Prostate gland (tissue), 2 donors: ENCODE data around the gene NUDT8. TPM values are rescaled to one million over a fixed set of nuclear protein-coding genes. Genes with fewer than 3 reads are reported as not detected.
"Not testable (repeated sequence)": the region's sequence is repeated elsewhere in the genome, so short reads cannot be mapped to it uniquely, and the experiment has no call there.

Experiments
- DNase-seq: peaks from one replicate; pipeline ENCODE4 v3.0.0-alpha.2; 2019; ENCODE audit warnings: low spot score
- H3K27ac ChIP-seq, 2 donors: fragments of 200-600 bp; sonication (generic); 2 replicates each; pipeline ENCODE4 v1.5.1; 2017 to 2019
- H3K27me3 ChIP-seq: fragments of 200-600 bp; sonication (generic); replicated peaks from 2 replicates; pipeline ENCODE4 v1.5.1; 2019; ENCODE audit not compliant: insufficient read depth
- H3K36me3 ChIP-seq, 2 donors: fragments of 200-600 bp; sonication (generic); 1 replicate in 1 of 2; 2 replicates in 1 of 2; pipeline versions ENCODE4 v1.5.1 to v1.8.1; 2017 to 2019
- H3K4me1 ChIP-seq: fragments of 200-600 bp; sonication (generic); replicated peaks from 2 replicates; pipeline ENCODE4 v1.5.1; 2019
- H3K4me3 ChIP-seq, 2 donors: fragments of 200-600 bp; sonication (generic); 2 replicates each; pipeline ENCODE4 v1.5.1; 2017 to 2019
- H3K9me3 ChIP-seq: fragments of 200-600 bp; sonication (generic); 2 replicates; pipeline ENCODE4 v1.5.1; 2017
- POLR2A ChIP-seq: fragments of 450-650 bp; IDR thresholded peaks from one replicate; pipeline ENCODE4 v1.6.1; 2016; ENCODE audit warnings: antibody characterized with exemption, mild to moderate bottlenecking
- POLR2AphosphoS5 ChIP-seq: sonication (generic); formaldehyde crosslinking; IDR thresholded peaks from one replicate; pipeline ENCODE4 v1.6.1; 2017; ENCODE audit warnings: antibody characterized with exemption
- WGBS: methylation state at CpG from one replicate; pipeline ENCODE4 v1.1.5; 2018; 5-methylcytosine and 5-hydroxymethylcytosine counted together
- intact Hi-C: fragments of 100-400 bp; cut with DNase I; formaldehyde crosslinking; loops from one replicate; pipeline ENCODE4 v1.14.2; 2022
- total RNA-seq, 2 donors: library from RNA; depleted of rRNA; stranded (reverse); fragments of >200 nt; gene quantifications; one replicate each; pipeline ENCODE4 v1.1.0, GENCODE V29; 2016
- TF ChIP-seq, protein P1 (sequence below), 4 experiments: fragments of 200-600 bp in 2 of 4; fragments of 450-650 bp in 2 of 4; sonication (generic) in 2 of 4; IDR thresholded peaks; 1 replicate in 3 of 4; 2 replicates in 1 of 4; pipeline ENCODE4 v1.5.1; 2016 to 2019; ENCODE audit warnings: antibody characterized with exemption in 4 of 4, mild to moderate bottlenecking in 2 of 4, moderate library complexity in 2 of 4

The NUDT8 gene
- total RNA-seq, 2 donors from 2014 or later = 7.2 to 29.2 TPM

DNA sequence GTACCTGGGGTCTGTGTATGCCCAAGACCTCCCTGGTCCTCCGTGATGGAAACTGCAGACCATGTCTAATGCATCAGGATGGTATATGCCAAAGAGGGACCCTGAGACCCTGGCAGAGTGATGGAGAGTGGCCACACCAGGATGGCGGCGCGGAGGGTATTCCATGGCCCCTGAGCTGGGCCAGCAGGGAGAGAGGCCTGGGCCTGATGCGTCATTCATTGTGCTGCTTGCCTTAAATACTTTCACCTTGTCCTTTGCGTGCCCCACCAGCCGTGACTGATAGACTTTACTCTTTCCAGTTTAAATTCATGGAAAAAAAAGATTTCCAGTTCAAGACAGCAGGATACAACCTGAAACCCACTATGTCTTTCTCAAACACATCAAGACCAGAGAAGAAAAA is 28.6 kb downstream of the NUDT8 start:
- intact Hi-C loops = no loop called here
- no peak for TF ChIP-seq POLR2A
- TF ChIP-seq, protein P1, sequence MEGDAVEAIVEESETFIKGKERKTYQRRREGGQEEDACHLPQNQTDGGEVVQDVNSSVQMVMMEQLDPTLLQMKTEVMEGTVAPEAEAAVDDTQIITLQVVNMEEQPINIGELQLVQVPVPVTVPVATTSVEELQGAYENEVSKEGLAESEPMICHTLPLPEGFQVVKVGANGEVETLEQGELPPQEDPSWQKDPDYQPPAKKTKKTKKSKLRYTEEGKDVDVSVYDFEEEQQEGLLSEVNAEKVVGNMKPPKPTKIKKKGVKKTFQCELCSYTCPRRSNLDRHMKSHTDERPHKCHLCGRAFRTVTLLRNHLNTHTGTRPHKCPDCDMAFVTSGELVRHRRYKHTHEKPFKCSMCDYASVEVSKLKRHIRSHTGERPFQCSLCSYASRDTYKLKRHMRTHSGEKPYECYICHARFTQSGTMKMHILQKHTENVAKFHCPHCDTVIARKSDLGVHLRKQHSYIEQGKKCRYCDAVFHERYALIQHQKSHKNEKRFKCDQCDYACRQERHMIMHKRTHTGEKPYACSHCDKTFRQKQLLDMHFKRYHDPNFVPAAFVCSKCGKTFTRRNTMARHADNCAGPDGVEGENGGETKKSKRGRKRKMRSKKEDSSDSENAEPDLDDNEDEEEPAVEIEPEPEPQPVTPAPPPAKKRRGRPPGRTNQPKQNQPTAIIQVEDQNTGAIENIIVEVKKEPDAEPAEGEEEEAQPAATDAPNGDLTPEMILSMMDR (IDR thresholded peaks at IDR 0.05) = no peak
- H3K27me3 ChIP-seq = no peaks in the 10 kb centered on the region
- H3K27ac ChIP-seq = no peak overlapping the region
- WGBS = 91% methylated on average over 7 of the region's 7 CpGs
- H3K4me1 ChIP-seq = no peaks in the 10 kb centered on the region
- no peak for DNase-seq
- H3K4me3 ChIP-seq = no peak overlapping the region
- H3K9me3 ChIP-seq = no peaks in the 10 kb centered on the region
- no peaks in the 10 kb centered on the region for H3K36me3 ChIP-seq

DNA sequence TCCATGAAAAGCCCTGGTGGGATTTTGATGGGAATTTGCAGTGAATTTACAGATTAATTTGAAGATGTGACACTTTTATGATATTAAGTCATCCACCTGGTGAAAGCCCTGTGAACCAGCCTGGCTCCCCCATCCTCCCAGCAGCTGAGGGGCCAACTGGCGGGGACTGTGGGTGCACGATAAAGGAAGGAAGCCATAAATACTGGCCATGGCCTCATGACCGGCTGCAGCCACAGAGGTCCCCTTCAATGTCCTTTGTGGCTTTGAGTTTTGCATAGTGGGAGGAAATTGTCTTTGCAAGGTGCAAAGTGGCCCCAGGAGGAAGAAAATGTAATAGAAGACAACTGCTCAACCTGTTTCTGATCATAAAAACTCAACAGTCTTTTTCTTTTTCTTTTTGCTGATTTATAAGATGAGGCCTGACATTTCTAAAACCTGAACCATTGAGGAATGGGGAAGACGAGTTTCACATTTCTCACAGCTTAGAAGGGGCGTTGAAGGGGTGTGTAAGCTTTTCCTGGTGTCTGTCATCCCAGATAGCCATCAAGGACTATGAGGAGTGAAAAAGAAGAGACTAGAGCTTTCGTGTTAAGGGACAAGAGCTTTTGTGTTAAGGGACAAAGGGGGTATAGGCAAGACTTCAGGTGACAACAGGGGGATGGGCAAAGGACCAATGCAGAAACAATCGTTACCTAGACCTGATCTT is 29.3 kb downstream of the NUDT8 start:
- Histone ChIP-seq H3K9me3 (no peaks in the 10 kb centered on the region), H3K4me3 (no peak overlapping the region), H3K27me3 (no peaks in the 10 kb centered on the region), H3K4me1 (no peaks in the 10 kb centered on the region), H3K36me3 (no peaks in the 10 kb centered on the region), H3K27ac (no peak overlapping the region)
- DNase-seq = no peak
- 44% methylated on average over 7 of the region's 7 CpGs for WGBS
- TF ChIP-seq, protein P1 (IDR thresholded peaks at IDR 0.05) = no peak
- intact Hi-C loops = no loop called here

DNA sequence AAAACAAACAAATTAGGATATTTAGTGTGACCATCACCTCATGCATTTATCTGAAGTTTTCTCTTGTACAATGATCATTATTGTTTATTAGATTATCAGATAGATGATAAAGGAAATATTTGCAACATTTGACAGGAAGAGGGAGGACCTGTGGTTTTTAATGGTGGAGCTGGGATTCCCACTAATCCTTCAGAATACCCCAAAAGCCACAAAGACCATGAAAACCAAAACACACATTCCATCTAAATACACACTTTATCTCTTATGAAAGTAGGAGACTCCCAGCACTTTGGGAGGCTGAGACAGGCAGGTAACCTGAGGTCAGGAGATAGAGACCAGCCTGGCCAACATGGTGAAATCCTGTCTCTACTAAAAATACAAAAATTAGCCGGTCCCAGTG is 30.6 kb downstream of the NUDT8 start:
- Histone ChIP-seq H3K9me3 (no peaks in the 10 kb centered on the region), H3K36me3 (no peaks in the 10 kb centered on the region), H3K4me1 (no peaks in the 10 kb centered on the region), H3K4me3 (no peak overlapping the region), H3K27ac (no peak overlapping the region), H3K27me3 (no peaks in the 10 kb centered on the region)
- TF ChIP-seq, protein P1 (IDR thresholded peaks at IDR 0.05) = no peak
- TF ChIP-seq POLR2A = no peak
- TF ChIP-seq POLR2AphosphoS5 = no peak
- no peak for DNase-seq
- 88% methylated on average over 1 of the region's 1 CpG for WGBS
- intact Hi-C loops = no loop called here

DNA sequence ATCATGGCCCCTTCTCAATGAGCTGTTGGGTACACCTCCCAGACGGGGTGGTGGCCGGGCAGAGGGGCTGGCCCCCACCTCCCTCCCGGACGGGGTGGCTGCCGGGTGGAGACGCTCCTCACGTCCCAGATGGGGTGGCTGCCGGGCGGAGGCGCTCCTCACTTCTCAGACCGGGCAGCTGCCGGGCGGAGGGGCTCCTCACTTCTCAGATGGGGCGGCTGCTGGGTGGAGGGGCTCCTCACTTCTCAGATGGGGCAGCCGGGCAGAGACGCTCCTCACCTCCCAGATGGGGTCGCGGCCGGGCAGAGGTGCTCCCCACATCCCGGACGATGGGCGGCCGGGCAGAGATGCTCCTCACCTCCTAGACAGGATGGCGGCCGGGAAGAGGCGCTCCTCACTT is 31.8 kb downstream of the NUDT8 start:
- DNase-seq, H3K4me1 ChIP-seq, intact Hi-C loops: not testable (repeated sequence)

DNA sequence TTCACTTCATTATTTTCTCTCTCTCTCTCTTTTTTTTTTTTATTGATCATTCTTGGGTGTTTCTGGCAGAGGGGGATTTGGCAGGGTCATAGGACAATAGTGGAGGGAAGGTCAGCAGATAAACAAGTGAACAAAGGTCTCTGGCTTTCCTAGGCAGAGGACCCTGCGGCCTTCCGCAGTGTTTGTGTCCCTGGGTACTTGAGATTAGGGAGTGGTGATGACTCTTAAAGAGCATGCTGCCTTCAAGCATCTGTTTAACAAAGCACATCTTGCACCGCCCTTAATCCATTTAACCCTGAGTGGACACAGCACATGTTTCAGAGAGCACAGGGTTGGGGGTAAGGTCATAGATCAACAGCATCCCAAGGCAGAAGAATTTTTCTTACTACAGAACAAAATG is 32.3 kb downstream of the NUDT8 start:
- H3K27ac ChIP-seq, H3K9me3 ChIP-seq, H3K4me3 ChIP-seq, H3K27me3 ChIP-seq, intact Hi-C loops, DNase-seq, H3K4me1 ChIP-seq, H3K36me3 ChIP-seq: not testable (repeated sequence)
- WGBS = 96% methylated on average over 3 of the region's 3 CpGs

More for the DNA sequence above, 31.8 kb downstream of the NUDT8 start:
- 88% methylated on average over 15 of the region's 26 CpGs for whole genome bisulfite sequencing
- H3K36me3 ChIP-seq, H3K27me3 ChIP-seq, H3K27ac ChIP-seq, H3K9me3 ChIP-seq, H3K4me3 ChIP-seq: not testable (repeated sequence)

DNA sequence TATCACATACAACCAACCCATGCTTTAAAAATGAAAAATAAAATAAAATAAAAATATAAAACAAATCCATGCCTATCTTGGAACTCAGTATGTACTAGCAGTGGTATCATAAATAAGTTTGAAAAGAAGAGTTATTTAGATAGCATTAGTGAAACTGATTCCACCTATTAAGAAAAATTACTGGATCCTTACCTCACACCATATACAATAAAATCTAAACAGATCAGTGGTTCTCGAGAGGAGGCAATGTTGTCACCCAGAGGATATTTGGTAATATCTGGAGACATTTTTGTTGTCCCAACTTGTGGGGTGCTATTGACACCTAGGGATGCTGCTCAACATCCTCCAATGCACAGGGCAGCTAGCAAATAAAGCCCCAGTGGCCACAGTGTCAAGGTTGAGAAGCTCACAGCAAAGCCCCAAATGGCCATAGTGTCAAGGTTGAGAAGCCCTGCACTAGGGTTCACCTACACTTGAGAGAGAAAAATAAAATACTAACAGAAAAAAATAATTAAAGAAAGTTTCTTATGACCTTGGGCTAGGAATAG is 32.9 kb downstream of the NUDT8 start:
- Histone ChIP-seq H3K27me3 (no peaks in the 10 kb centered on the region), H3K4me3 (no peak overlapping the region), H3K27ac (no peak overlapping the region), H3K4me1 (no peaks in the 10 kb centered on the region), H3K36me3 (no peaks in the 10 kb centered on the region), H3K9me3 (no peaks in the 10 kb centered on the region)
- intact Hi-C loops = no loop called here
- DNase-seq = no peak
- TF ChIP-seq POLR2AphosphoS5 (no peak), POLR2A (no peak)
- TF ChIP-seq, protein P1 (IDR thresholded peaks at IDR 0.05) = no peak
- WGBS = 88% methylated on average over 1 of the region's 1 CpG
